Measurements from ENCODE around the gene REXO1.

The REXO1 gene

GRCh38 chr19:1790054-1790792, 58.1 kb downstream of the REXO1 start:
- no peak for DNase-seq

GRCh38 chr19:1789261-1790041, 58.8 kb downstream of the REXO1 start:
- no peak for DNase-seq

DNA sequence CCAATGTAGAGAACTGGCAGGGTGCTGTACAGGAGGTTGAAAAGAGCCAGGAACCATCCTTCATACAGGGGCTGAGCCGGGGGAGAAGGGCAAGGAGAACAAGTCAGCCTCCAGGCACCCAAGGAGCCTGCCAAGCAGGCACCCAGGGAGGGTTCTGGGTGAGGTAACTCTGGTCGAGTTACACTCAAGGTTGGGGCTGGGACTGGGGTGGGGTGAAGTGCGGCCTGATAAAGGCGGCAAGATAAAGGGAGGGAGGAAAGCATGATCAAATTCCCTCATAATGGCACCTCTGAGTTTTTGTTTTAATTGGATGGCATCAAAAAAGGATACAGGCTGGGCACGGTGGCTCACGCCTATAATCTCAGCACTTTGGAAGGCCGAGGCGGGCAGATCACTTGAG, 61.2 kb downstream of the REXO1 start:
- no peak for DNase-seq

- no peak for DNase-seq
Measured at GRCh38 chr19:1786668-1787067, 61.6 kb downstream of the REXO1 start.

DNA sequence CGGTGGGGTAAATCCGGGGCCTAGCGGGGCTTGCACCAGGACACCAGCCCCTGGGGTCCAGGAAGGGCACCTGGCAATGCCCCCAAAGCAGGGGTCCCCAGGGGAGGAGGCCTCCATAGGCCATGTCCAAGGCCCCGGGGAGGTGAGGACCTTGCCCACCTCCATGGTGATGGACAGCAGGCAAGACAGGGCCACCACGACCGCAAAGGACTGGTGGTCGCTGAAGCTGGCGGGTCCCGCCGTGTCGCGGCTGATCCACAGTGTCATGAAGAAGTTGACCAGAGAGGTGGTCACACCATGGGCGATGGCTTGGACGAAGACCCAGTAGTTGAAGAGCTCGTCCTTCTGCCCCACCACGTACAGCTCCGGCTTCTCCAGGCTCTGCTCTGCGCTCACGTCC, 63.0 kb downstream of the REXO1 start:
- DNase-seq, result no peak

- DNase-seq, result no peak
Measured at GRCh38 chr19:1783874-1784273, 64.4 kb downstream of the REXO1 start.

DNA sequence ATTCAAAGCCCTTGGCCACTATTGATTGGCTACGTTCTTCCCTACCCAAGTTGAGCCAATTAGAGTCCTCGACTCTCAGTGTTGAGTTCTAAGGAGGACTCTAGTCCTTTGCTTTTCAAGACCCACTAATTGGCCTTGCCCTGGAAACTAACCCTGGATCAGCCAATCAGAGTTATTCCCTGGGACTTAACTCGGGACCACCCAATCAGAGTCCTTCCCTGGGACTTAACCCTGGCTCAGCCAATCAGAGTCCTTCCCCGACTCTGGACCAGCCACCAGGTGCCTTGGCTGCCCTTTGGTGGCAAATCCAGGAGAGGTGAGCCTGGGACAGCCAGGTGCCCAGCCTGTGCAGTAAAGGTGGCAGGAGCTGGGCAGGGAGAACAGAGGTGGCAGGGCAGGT, 64.9 kb downstream of the REXO1 start:
- no peak for DNase-seq

DNA sequence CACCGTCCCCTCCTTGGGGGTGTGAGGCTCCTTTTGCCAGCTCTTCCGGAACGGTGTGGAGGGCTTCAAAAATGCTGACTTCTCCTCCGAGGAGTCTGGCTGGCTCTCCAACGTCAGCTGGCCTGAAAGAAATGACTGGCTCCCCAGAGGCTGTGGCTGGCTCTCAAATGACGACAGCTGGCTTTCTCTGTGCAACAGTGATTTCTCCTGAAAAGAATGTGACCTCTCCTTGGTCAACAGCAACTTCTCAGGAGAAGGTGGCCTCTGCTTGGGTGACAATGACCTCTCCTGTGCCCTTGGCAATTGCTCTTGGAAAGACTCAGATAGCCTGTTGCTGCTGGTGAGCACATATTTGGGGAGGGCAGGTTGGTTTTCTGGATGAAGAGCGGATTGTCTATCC, 65.8 kb downstream of the REXO1 start:
- DNase-seq, result no peak

GRCh38 chr19:1780272-1780958, 67.9 kb downstream of the REXO1 start:
- DNase-seq, result no peak

DNA sequence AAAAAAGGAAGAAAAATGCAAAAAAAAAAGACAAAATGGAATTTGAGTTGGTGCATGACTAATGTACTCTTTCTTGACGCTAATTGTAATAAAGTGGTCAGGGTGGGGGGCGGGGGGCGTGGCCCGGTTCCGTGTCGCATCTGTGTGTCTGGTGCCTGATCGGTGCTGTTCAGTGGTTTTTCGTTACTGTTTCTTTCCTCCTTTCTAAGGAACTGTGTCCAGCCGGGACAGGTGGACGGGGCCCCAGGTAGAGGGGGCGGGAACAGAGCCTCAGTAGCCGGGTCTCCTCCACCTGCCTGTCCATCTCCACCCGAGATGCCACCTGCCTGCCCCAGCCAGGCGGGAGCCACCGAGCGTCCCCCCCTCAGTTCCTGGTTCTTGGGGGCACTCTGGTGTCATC, 68.7 kb downstream of the REXO1 start:
- no peak for DNase-seq

GRCh38 chr19:1777149-1777548, 71.1 kb downstream of the REXO1 start:
- no peak for DNase-seq

- no peak for DNase-seq
Measured at GRCh38 chr19:1776606-1777147, 71.6 kb downstream of the REXO1 start.

- DNase-seq, result no peak
Measured at GRCh38 chr19:1775951-1776605, 72.2 kb downstream of the REXO1 start.

DNA sequence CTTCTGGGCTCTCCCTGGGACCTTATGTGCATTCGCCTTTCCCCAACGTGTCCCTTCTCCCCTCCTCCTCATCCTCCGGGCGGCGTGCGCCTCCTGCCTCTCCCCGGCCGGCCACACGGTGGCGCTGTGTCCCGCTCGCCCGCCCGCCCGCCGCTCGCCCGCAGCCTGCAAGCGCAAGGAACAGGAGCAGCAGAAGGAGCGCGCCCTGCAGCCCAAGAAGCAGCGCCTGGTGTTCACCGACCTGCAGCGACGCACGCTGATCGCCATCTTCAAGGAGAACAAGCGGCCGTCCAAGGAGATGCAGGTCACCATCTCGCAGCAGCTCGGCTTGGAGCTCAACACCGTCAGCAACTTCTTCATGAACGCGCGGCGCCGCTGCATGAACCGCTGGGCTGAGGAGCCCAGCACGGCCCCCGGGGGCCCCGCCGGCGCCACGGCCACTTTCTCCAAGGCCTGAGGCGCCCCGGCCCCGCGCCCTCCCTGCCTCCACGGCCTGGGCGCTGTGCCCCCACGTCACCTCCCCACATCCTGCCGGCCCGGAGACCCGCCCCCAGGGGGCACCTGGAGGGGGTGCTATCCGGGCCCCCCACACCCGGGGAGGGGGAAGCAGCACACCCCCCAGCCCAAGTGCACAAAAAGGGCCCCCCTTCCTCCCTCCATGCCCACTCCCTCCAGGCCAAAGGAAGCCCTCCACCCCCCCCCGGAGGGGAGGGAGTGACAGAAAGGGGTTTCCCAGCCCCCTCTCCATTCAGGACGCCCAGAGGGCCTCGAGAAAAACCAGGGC, 73.1 kb downstream of the REXO1 start:
- peak in 1 of 2 donors; percentile 39 for DNase-seq

GRCh38 chr19:1773184-1773583, 75.1 kb downstream of the REXO1 start:
- no peak for DNase-seq

DNA sequence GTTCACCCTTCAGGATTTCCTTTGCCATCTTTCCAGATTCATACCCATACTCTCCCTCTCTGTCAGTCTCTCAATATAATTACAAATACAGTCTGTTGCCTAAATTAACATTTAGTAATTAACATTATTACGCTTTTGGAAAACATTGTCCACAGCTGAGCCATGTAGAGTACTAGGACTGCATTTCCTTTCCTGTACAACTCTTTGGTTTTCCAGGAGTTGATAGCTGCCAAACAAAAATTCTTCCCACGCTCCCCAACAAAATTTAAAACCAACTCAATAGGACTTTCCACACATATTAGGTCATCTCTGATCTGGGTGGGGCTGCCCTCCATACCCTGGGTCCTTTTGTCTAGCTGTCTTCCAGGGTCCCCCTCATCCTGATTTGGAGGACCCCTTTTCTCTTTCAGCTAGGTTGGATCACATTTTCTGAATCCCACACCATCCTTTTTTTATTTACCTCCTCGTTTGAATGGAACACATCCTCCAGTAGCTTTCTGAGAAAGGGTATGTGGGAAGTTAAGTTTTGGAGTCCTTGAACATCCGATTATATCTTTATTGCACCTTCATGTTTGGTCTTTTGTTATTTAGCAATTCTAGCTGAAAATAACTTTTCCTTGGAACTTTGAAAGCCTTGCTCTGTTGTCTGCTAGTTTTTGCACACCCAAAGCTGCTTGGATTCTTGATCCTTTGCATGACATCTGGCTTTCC, 77.3 kb downstream of the REXO1 start:
- no peak for DNase-seq

GRCh38 chr19:1769645-1769985, 78.7 kb downstream of the REXO1 start:
- DNase-seq, result no peak

DNA sequence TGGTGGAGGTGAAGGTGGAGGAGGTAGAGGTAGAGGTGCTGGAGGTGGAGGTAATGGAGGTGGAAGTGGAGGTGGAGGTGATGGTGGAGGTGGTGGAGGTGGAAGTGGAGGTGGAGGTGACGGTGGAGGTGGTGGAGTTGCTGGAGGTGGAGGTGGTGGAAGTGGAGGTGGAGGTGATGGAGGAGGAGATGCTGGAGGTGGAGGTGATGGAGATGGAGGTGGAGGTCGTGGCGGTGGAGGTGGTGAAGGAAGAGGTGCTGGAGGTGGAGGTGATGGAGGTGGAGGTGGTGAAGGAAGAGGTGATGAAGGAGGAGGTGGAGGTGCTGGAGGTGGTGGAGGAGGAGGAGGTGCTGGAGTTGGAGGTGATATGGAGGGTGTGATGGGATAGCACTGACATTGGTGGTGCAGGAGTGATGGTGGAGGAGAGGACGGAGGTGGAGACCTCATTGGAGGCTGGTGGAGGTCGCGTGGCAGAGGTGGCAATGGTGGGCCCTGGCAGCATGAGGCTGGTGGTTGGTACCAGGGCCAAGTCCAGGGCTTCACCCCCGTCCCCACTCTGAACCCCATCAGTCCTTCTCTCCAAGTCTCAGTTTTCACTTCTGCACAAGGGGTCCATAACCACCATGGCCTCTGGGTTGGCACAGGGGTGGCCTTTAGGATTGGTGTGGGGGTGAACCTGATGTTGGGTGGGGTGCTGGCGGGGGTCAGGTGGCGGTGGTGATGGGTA, 79.2 kb downstream of the REXO1 start:
- DNase-seq, result no peak

DNA sequence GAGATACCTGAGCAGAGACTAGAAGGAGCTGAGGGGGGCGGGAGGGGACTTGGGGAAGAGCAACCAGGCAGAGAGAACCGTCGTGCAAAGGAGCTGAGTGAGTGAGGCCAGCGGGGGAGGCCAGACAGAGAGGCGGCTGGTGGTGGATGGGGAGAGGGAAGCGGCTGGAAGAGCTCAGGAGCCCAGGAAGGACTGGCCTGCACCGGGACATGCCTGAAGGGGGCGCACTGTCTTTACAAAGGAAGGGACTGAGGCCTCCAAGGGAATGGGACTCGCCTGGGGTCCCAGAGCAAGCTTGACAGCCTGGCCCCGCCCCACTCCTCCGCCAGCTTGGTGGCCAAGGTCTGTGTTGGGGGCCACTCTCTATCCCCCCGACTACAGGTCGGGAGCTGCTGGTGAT, 80.0 kb downstream of the REXO1 start:
- DNase-seq, result no peak

GRCh38 chr19:1767464-1767933, 80.8 kb downstream of the REXO1 start:
- peak; percentile 54 to 70 for DNase-seq
